Measurements from ENCODE around the gene SELENOM.

Gene SELENOM

GRCh38 chr22:31140746-31141145, 33.4 kb upstream of the SELENOM start:
- no peak for TF ChIP-seq CTCF (IDR thresholded peaks at IDR 0.05; ENCODE audit: insufficient read depth, missing control alignments)
- DNase-seq (ENCODE audit: insufficient read length, low spot score) (no peak), FAIRE-seq (no peak)

GRCh38 chr22:31139866-31140716, 32.7 kb upstream of the SELENOM start, which contains the start of gene PLA2G3:
PLA2G3 (minus strand) TSS chr22:31140508; CDS start chr22:31140354, 154 bp downstream.
- FAIRE-seq: no peak
- no peak for TF ChIP-seq CTCF (IDR thresholded peaks at IDR 0.05; ENCODE audit: insufficient read depth, missing control alignments)
- DNase-seq (ENCODE audit: insufficient read length, low spot score): no peak

- no peak for TF ChIP-seq CTCF (IDR thresholded peaks at IDR 0.05; ENCODE audit: insufficient read depth, missing control alignments)
- FAIRE-seq: no peak
- no peak for DNase-seq (ENCODE audit: insufficient read length, low spot score)
Measured at GRCh38 chr22:31139066-31139465, 31.7 kb upstream of the SELENOM start.

- no peak for DNase-seq (ENCODE audit: insufficient read length, low spot score)
- FAIRE-seq: no peak
- TF ChIP-seq CTCF (IDR thresholded peaks at IDR 0.05; ENCODE audit: insufficient read depth, missing control alignments): no peak
Measured at GRCh38 chr22:31138126-31138525, 30.8 kb upstream of the SELENOM start.

- TF ChIP-seq CTCF (IDR thresholded peaks at IDR 0.05; ENCODE audit: insufficient read depth, missing control alignments): no peak
- FAIRE-seq (no peak), DNase-seq (ENCODE audit: insufficient read length, low spot score) (no peak)
Measured at GRCh38 chr22:31137721-31138120, 30.4 kb upstream of the SELENOM start.

GRCh38 chr22:31136711-31137110, 29.3 kb upstream of the SELENOM start:
- DNase-seq (ENCODE audit: insufficient read length, low spot score): no peak
- no peak for FAIRE-seq
- TF ChIP-seq CTCF (IDR thresholded peaks at IDR 0.05; ENCODE audit: insufficient read depth, missing control alignments): no peak

- no peak for FAIRE-seq
- DNase-seq (ENCODE audit: insufficient read length, low spot score): no peak
- no peak for TF ChIP-seq CTCF (IDR thresholded peaks at IDR 0.05; ENCODE audit: insufficient read depth, missing control alignments)
Measured at GRCh38 chr22:31136155-31136554, 28.8 kb upstream of the SELENOM start.
